Measurements from ENCODE around the gene GORASP2. TPM values are rescaled to one million over a fixed set of nuclear protein-coding genes. Genes with fewer than 3 reads are reported as not detected.

GORASP2 gene
- total and polyA plus RNA-seq, 2 of the 8 experiments (the other 6 are each of a cell fraction or from before 2014, with no cell fraction given) = 86.8 to 214 TPM

- TF ChIP-seq SIRT6 (IDR thresholded peaks at IDR 0.05; ENCODE audit: low read length) (no peak), YY1 (IDR thresholded peaks at IDR 0.05; ENCODE audit: low read depth, low read length) (peak; percentile 85), SP4 (IDR thresholded peaks at IDR 0.05; ENCODE audit: low read length) (no peak), BRCA1 (IDR thresholded peaks at IDR 0.05; ENCODE audit: low read depth, low read length) (no peak), KDM1A (IDR thresholded peaks at IDR 0.05; ENCODE audit: borderline replicate concordance, low read length) (no peak), CBX8 (IDR thresholded peaks at IDR 0.05; ENCODE audit: borderline replicate concordance, low read depth, low read length) (no peak), GABPA (IDR thresholded peaks at IDR 0.05; ENCODE audit: borderline replicate concordance, insufficient read depth, low read length) (no peak), ATF3 (IDR thresholded peaks at IDR 0.05; ENCODE audit: insufficient read depth, low read depth, low read length) (peak; percentile 71; the same call in 1 of the 2 replicates), BCL11A (IDR thresholded peaks at IDR 0.05; ENCODE audit: low read depth in 2 of 2, low read length in 2 of 2) (no peak), TEAD4 (IDR thresholded peaks at IDR 0.05; ENCODE audit: low read depth, low read length) (peak; percentile 100), SP2 (IDR thresholded peaks at IDR 0.05; ENCODE audit: low read length) (no peak), MAFK (IDR thresholded peaks at IDR 0.05; ENCODE audit: low read depth, low read length) (no peak), POLR2A (IDR thresholded peaks at IDR 0.05; ENCODE audit: control extremely low read depth in 1 of 2, low read depth in 2 of 2, low read length in 2 of 2) (peak in 1 of 2 experiments; percentile 91; a peak in 2 of 3 replicates), JUND (IDR thresholded peaks at IDR 0.05; ENCODE audit: low read length) (peak; percentile 86), RNF2 (IDR thresholded peaks at IDR 0.05; ENCODE audit: borderline replicate concordance, low read depth, low read length, missing control alignments, poor library complexity, severe bottlenecking) (no peak), ATF2 (IDR thresholded peaks at IDR 0.05; ENCODE audit: low read length) (no peak), TCF12 (IDR thresholded peaks at IDR 0.05; ENCODE audit: low read depth, low read length) (peak; percentile 99), SP1 (IDR thresholded peaks at IDR 0.05; ENCODE audit: low read depth, low read length) (0 out of 2 replicates have a peak, but pooled peaks have one; percentile 30), KDM5A (IDR thresholded peaks at IDR 0.05; ENCODE audit: low read length) (no peak)
Observed at GRCh38 chr2:170917219-170917913, 11.7 kb upstream of the GORASP2 start (continued).

Data from H1 (cell line).